HG02763 (cell line): ENCODE measurements around the gene TSC22D4.
"Not testable (repeated sequence)": the region's sequence is repeated elsewhere in the genome, so short reads cannot be mapped to it uniquely, and the experiment has no call there.

Experiments used
- ATAC-seq: cut with Tn5 transposase; IDR thresholded peaks from one replicate; pipeline ENCODE4 v1.9.1; 2021; ENCODE audit warnings: mild to moderate bottlenecking, moderate library complexity; ENCODE audit not compliant: unreplicated experiment

The TSC22D4 gene

GRCh38 chr7:100447363-100447762 lies 31.7 kb downstream of the TSC22D4 start:
- not testable (repeated sequence) for ATAC-seq

- ATAC-seq, result no peak
Observed at GRCh38 chr7:100446040-100446439, 33.0 kb downstream of the TSC22D4 start.

DNA sequence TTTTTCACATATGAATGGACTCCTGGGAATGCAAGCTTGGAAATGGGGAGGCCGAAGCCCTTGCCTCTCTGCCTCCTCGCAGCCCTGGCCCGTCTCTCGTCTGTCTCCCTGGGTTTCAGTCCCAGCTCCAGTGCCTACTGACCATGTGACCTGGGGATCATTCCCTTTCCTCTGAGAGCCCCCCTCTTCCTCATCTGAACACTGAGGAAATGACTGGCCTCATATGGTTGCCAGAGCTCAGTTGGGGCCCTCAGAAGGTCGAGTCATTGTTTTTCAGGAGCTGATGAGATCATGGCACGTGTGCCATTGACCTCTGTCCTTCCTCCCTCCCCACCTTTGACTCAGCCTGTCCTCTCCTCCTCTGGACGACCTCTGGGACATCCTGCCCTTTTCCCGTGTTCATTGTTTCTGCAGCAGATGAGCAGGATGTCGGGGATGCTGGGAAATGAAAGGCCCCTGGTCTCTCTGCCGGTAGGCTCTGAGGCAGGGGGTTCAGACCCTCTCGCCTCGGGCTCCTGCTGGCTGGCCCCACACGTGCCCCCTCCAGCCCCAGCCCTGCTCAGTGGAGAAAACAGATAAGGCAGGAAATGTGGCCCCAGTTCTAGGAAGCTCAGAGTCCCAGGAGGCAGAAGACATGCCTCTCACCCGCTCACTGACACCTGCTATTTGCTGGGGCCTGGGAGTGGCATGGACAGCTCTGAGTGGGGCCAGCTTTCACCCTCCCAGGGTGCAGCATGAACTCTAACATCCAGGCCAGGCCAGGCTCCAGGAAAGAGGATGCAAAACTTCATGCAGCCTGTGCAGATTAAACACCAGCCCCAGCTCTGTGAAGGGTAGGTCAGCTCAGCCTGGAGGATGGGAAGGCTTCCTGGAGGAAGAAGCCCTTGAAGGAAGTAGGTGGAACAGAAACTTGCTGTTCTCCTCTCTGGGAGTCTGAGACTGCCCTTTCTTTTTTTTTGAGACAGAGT lies 34.4 kb downstream of the TSC22D4 start:
- ATAC-seq, result no peak

DNA sequence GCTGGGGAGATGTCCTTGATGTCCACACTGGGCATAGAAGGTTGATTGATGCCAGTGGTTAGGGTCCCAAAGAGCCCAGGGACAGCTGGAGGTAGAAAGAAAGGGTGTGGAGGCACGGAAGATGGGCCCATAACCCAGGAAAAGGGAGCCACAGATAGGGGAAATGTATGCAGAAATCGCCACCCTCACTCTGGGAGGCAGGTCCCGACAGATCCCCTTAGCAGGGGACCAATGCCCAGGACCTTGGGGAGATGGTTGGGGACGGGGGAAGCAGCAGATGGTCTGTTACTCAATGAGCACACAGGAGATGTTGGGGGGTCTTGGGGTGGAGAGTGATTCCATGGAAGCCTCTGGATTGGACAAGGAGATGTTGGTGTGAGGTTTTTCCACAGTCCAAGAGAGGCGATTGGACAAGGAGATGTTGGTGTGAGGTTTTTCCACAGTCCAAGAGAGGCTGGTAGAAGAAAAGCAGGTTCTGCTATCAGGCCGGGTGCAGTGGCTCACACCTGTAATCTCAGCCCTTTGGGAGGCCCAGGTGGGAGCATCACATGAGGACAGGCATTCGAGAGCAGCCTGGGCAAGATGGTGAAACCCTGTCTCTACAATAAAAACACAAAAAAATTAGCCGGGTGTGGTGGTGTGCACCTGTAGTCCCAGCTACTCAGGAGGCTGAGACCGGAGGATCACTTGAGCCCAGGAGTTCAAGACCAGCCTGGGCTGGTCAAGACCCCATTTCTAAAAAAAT lies 35.7 kb downstream of the TSC22D4 start:
- no peak for ATAC-seq

DNA sequence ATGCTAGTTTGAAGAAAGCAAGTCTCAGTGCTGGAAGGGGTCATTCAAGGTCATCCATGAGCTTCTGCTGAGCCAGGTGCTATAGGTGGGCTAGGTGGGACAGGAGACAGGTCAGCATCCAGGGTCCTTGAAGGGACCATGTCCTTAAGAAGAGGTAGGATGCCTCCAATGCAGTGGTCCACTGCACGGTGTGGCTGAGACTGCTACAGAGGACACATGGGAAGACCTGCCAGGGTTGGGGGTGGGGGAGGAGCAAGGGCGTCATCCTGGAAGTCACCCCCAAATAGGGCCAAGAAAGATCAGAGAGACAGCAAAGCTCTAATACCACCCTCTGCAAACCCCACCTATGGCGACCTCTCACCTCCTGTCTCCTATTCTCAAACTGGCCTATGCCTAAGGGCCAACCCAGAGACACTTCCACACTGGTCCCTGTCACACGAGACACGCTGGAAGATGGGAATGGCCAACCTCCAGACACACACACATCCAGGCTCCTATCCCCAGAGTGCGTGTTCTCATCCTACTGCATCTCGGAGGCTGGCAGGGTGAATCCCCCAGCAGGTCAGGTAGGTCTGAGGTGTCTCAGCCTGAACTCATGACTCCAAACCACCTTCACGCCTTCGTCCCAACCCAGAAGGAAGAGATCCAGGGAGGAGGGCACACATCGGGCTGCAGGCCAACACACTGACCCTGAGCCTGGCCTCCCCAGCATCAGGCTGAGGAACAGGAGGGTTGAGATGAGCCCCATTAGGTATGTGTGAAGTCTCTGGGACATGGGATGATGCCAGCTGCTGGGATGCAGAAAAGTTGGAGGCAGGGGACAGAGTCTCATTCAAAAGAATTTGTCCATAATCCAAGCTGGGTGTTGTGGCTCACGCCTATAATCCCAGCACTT lies 37.1 kb downstream of the TSC22D4 start:
- no peak for ATAC-seq

- ATAC-seq, result not testable (repeated sequence)
Observed at GRCh38 chr7:100439244-100439643, 39.8 kb downstream of the TSC22D4 start.

GRCh38 chr7:100438731-100439130 lies 40.3 kb downstream of the TSC22D4 start:
- not testable (repeated sequence) for ATAC-seq

- no peak for ATAC-seq
Observed at GRCh38 chr7:100438172-100438571, 40.8 kb downstream of the TSC22D4 start.

DNA sequence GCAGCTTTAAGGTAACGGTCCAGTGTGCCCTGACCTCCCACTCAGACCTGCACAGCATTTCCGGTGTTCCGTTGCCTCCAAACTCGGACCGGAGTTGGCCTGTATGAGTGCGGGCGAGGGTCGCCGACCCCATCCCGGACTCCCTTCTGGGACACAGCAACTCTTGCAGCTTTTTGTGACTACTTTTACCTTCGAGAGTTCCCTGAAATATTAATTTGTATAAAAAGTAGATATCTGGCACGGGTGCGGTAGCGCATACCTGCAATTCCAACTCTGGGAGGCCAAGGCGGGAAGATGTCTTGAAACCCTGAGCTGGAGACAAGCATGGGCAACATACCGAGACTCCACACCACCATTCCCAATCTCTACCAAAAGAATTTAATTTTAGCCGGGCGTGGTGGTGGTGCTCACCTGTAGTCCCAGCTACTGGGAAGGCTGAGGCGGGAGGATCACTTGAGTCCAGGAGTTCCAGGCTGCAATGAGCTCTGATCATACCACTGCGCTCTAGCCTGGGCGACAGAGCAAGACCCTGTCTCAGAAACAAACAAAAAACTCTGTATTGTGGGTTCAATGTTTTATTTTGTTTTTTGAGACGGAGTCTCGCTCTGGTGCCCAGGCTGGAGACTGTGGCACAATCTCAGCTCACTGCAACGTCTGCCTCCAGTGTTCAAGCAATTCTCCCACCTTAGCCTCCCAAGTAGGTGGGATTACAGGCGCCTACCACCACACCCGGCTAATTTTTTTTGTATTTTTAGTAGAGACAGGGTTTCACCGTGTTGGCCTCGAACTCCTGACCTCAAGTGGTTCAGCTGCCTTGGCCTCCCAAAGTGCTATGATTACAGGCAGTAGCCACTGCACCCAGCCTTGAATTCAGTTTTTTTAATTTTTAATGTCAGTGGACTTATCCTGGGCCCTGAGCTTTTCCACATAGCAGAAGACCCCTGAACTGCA lies 41.6 kb downstream of the TSC22D4 start:
- ATAC-seq, result no peak

GRCh38 chr7:100435401-100436304 lies 43.4 kb downstream of the TSC22D4 start:
- peak; percentile 17 for ATAC-seq

GRCh38 chr7:100434297-100435144 lies 44.5 kb downstream of the TSC22D4 start:
- no peak for ATAC-seq

GRCh38 chr7:100433592-100434296 lies 45.3 kb downstream of the TSC22D4 start:
- ATAC-seq, result no peak

- no peak for ATAC-seq
Observed at GRCh38 chr7:100433276-100433591, 45.8 kb downstream of the TSC22D4 start.

- ATAC-seq, result no peak
Observed at GRCh38 chr7:100432621-100433275, 46.3 kb downstream of the TSC22D4 start.

- ATAC-seq, result no peak
Observed at GRCh38 chr7:100432053-100432452, 47.0 kb downstream of the TSC22D4 start.

GRCh38 chr7:100431286-100431735 lies 47.7 kb downstream of the TSC22D4 start:
- no peak for ATAC-seq
